CD4-positive, alpha-beta T cell treated with Interleukin-10 for 1 hour (primary cell): ENCODE measurements around the gene NPR2.

Source experiments
- DNase-seq: peaks from one replicate; pipeline ENCODE4 v3.0.0-alpha.2; 2020

The NPR2 gene

GRCh38 chr9:35801328-35802128 lies 10.1 kb downstream of the NPR2 start:
- no peak for DNase-seq

GRCh38 chr9:35806101-35806500 lies 14.7 kb downstream of the NPR2 start:
- DNase-seq, result no peak

- no peak for DNase-seq
These were observed 17.0 kb downstream of the NPR2 start for GRCh38 chr9:35808433-35808832.

- DNase-seq, result no peak
These were observed 18.7 kb downstream of the NPR2 start for GRCh38 chr9:35810122-35810521.

- no peak for DNase-seq
These were observed 20.1 kb downstream of the NPR2 start for GRCh38 chr9:35811381-35812024.

- peak; percentile 98 for DNase-seq
These were observed 20.7 kb downstream of the NPR2 start, which contains the start of gene SPAG8 for GRCh38 chr9:35812025-35812602. Gene SPAG8 (minus strand): TSS chr9:35812262. CDS start chr9:35812147, 115 bp downstream.

- no peak for DNase-seq
These were observed 22.2 kb downstream of the NPR2 start for GRCh38 chr9:35813434-35814105.

GRCh38 chr9:35814106-35814840 lies 22.9 kb downstream of the NPR2 start:
- DNase-seq, result peak; percentile 36

GRCh38 chr9:35814841-35815543 lies 23.6 kb downstream of the NPR2 start, which contains the start of gene HINT2:
Gene HINT2 (minus strand): TSS chr9:35815042. CDS start chr9:35814979, 63 bp downstream.
- DNase-seq, result peak; percentile 98

- no peak for DNase-seq
These were observed 25.3 kb downstream of the NPR2 start for GRCh38 chr9:35816708-35817107.

GRCh38 chr9:35818341-35818740 lies 26.9 kb downstream of the NPR2 start:
- no peak for DNase-seq

GRCh38 chr9:35820076-35820475 lies 28.7 kb downstream of the NPR2 start:
- DNase-seq, result no peak

- DNase-seq, result no peak
These were observed 31.5 kb downstream of the NPR2 start for GRCh38 chr9:35822926-35823325.

GRCh38 chr9:35826071-35826701 lies 34.8 kb downstream of the NPR2 start:
- DNase-seq, result peak; percentile 67

GRCh38 chr9:35827486-35827885 lies 36.1 kb downstream of the NPR2 start:
- no peak for DNase-seq

GRCh38 chr9:35828716-35829083 lies 37.3 kb downstream of the NPR2 start, which contains the start of gene FAM221B:
Gene FAM221B (minus strand): TSS chr9:35828732. CDS start chr9:35826161, 2,571 bp downstream.
- DNase-seq, result no peak

GRCh38 chr9:35829084-35829763 lies 37.8 kb downstream of the NPR2 start, which contains the start of gene TMEM8B:
Gene TMEM8B (plus strand): TSS chr9:35829228. CDS start chr9:35829448, 220 bp downstream.
- peak; percentile 93 for DNase-seq

- DNase-seq, result no peak
These were observed 38.3 kb downstream of the NPR2 start for GRCh38 chr9:35829764-35830096.

GRCh38 chr9:35831040-35831439 lies 39.6 kb downstream of the NPR2 start:
- DNase-seq, result no peak

GRCh38 chr9:35832814-35833213 lies 41.4 kb downstream of the NPR2 start:
- DNase-seq, result no peak
